HG03575 (cell line): Measurements from ENCODE around the gene SRPX.

Source experiments
- ATAC-seq: cut with Tn5 transposase; IDR thresholded peaks from one replicate; pipeline ENCODE4 v1.9.1; 2021; ENCODE audit not compliant: unreplicated experiment, insufficient number of reproducible peaks, low FRiP score; ENCODE audit errors: extremely low read depth

Gene SRPX

GRCh38 chrX:38220415-38221390, at the start of gene SRPX:
Gene SRPX (minus strand): TSS chrX:38220871. CDS start chrX:38220792, 79 bp downstream.
- ATAC-seq, result no peak

DNA sequence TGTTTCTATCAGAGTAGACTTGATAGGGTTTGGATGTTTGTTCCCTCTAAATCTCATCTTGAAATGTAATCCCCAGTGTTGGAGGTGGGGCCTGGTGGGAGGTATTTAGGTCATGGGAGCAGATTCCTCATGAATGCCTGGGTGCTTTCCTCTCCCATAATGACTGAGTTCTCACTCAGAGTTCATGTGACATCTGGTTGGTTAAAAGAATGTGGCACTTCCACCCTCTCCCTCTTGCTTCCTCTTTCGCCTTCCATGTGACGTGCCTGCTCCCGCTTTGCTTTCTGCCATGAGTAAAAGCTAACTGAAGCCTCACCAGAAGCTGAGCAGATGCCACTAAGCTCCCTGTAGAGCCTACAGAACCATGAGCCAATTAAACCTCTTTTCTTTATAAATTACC, 47.3 kb upstream of the SRPX start:
- ATAC-seq, result no peak

DNA sequence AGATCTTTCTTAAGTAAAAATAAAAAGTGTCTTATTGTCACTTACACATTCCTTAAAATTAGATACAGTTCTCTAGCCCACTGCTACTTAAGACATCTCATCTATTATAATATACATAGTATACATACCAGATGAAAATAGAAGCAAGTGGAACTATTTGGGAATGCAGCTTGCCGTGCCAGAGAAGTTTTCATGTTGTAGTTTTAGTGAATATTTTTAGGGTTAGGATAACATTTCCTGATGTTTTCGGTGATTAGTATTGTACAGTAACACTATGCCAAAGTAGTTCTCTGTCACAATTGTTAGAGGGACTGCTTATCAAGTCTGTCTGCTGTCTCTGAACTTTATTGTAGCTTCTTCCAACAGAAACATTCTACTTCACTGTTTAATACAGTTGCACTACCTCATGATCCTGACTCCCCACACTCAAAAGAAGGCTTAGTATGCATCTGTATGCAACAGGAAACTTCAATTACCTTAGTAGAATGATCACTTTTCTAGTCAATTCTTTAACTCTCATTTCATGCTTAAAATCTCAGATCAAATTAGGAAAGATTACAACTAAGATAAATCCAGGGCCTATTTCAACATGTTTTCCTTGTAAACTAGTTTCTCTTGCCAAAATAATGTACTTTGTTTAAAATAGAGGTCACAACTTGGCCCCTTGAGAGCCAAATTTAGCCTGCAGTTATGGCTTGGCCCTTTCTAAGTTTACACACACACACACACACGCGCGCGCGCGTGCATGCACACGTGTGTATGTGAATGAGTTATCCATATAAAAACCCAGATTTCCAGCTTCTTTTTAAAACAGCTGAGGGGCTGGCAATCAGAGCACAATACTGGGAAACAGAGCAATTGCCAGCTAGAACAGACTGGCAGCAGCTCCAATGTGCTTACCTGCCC, 42.3 kb upstream of the SRPX start:
- ATAC-seq, result no peak

DNA sequence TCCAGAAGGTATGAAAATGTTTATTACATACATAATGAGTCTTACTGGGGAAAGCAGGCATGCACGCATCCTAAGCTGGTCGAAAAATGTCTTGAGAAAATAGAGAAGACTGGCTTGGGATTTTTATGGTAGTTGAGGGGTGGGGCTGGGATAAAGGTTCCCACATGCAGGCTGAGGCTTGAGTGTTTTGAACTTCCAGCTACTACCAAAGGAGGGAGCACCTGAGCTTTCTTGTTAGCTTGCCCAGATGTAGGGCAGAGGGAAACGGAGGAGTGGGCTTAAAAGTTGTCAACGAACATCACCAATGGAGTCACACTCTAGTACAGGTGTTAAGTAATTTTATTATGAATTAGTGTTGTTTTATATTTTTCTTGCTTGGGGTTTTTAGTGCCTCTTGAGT, 39.6 kb upstream of the SRPX start:
- ATAC-seq, result no peak

DNA sequence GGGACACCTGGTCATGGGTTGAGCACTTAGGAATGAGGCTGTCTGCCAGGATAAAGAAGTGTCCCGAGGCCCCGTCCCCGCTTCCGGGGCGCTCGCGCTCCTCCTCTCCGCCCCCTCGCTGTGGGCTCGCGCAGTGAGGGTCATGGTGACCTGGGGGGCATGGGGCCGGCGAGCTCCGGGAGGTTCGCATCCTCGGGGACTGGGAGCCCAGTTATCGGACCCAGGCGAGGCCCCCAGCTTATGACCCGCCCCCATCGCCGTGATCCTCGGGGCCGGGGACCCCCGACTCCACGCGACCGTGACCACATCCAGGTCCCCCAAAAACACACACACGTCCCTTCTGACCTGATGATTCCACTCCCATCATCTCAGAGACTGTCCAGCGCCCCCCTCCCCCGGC, 35.3 kb upstream of the SRPX start:
- no peak for ATAC-seq

DNA sequence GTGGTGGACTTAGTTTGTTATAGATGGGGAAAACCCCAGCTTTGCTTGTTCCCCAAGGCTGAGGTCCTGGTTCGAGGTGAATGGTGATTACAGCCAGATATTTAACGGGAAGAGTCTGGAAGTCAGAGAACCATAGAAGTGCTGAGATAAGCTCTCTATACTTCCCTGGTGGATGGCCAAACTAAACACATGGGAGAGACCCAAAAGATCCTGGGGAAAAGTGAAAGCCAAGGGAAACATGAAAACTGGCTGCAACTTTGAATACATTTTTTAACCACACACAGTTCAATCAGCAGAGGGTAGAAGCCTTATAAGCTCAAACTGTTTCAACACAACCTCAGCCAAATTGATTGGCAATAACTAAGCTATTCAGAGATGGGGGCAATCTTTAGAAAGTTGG, 29.3 kb upstream of the SRPX start:
- no peak for ATAC-seq

DNA sequence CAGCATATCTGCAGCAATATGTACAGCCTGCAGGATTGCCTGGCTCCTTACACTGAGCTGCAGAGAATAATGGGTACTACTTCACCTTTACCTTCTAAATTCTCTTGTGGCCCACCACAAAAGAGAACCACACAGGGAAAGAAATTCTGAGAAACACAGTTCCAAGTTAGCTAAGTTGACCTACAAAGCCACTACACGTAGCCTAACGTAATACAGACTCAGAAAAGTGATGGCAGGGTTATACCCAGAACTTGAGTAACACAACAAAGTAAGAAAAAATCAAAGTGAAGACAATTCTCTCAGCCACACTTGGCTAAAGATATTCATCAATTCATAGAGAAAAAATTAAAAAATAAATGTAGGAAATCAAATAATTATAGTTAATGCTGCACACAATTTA, 26.4 kb upstream of the SRPX start:
- no peak for ATAC-seq

DNA sequence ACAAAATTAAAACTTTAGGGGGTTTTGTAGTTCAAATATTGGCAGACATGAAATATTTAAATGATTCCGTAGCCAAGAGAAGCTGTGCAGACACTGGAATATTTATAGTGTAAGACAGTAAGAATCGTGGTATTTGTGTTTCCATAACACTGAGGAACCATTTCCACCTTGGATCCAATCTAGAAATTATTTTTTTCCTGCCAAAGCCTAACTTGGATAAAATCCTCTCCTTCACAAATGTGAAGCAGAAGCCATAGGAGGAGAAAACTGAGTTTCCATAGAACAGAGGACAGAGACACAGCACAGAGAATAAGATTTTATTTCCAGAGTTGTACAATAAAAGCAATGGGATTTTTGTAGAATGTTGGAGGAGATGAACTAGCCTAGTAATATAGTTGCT, 19.9 kb upstream of the SRPX start:
- no peak for ATAC-seq

GRCh38 chrX:38236901-38237615, 16.4 kb upstream of the SRPX start:
- no peak for ATAC-seq

DNA sequence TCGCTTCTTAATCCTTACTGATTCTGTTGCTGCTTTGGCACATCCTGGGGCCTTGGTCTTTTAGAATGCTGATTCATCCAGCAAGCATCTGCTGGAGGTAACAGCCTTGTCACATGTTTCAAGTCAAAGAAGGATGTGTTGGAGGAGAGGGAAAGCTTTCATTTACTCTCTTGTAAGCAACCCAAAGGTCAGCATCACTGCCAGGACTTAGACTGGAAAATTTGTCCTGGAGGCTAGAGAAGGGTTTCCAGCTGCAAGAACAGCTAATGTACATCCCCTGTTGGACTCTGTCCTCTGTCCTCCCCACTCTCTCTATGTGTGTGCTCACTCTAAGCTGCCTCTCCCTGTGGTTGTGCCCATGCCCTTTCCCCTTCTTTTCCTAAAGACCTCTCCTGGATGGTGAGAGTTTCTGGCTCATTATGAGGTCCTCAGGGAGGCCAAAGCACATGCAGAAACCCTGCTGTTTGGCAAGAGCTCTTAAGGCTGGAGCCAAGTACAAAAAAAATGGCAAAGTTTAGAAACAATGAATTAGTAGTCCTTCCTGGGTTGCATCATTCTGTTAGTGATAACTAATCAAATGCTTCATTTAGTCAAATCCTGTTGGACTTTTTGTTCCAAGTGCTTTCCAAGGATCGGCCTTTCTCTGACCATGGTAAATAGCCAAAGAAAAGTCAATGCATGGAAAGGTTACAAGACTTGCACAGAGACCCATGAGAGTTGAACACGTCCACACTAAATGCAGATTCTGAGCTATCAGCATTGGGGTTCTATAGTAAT, 13.4 kb upstream of the SRPX start:
- no peak for ATAC-seq

DNA sequence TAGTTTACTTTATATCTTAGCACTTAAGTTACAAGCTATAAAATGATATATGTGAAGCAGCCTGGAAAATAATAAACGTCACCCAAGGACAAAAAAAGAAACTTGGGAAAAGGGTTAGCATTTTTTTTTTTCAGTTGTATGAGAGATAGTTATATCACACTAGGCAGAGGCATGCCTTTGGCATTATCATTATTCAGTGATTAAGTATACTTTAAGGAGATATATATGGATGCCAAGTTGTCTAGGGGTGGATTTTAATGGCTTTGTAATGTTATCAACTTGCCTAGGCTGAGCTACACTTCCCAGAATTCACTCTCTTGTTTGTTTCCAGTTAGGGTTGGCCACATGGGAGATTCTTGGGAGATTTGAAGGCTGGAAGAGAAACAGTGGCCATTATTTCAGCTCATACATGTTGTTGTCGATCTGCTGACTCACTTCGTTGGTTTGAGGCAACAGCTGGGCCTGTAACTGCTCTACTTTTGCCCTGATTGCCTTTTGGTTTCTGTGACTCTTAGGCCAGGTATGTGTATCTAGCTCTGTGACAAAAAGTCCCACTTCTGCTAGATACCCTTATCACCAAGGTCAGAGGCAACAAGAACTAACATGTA, 11.5 kb upstream of the SRPX start:
- no peak for ATAC-seq

- ATAC-seq, result no peak
Observed at GRCh38 chrX:38225093-38225492, 4.4 kb upstream of the SRPX start.

- ATAC-seq, result no peak
Observed at GRCh38 chrX:38224160-38224559, 3.5 kb upstream of the SRPX start.

DNA sequence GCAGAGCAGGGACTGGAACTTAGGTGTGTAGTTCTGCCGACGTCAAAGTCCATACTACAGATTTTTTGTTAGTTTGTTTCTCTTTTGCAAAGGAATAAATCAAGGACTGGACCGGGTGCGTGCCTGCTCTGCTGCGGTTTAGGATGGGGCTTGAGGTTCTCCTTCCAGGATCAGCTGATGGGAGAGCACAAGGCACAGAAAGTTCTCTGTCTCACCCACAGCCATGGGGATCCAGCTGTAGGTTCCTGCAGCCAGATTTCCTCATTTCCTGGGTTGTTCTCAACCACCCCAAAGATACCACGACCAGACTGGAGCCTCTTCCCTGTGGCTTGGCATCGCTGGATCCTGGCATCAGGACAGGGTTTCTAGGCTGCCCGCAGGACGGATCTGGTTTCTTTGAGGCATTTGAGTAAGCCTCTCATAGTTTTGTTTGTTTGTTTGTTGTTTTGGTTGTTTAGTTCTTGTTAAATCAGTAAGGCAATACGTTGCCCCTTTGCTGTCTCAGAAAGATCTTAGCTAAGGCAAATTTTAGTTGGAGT, 789 bp upstream of the SRPX start:
- no peak for ATAC-seq

GRCh38 chrX:38220024-38220414, 652 bp downstream of the SRPX start:
- no peak for ATAC-seq

GRCh38 chrX:38216642-38217041, 4.0 kb downstream of the SRPX start:
- ATAC-seq, result no peak

DNA sequence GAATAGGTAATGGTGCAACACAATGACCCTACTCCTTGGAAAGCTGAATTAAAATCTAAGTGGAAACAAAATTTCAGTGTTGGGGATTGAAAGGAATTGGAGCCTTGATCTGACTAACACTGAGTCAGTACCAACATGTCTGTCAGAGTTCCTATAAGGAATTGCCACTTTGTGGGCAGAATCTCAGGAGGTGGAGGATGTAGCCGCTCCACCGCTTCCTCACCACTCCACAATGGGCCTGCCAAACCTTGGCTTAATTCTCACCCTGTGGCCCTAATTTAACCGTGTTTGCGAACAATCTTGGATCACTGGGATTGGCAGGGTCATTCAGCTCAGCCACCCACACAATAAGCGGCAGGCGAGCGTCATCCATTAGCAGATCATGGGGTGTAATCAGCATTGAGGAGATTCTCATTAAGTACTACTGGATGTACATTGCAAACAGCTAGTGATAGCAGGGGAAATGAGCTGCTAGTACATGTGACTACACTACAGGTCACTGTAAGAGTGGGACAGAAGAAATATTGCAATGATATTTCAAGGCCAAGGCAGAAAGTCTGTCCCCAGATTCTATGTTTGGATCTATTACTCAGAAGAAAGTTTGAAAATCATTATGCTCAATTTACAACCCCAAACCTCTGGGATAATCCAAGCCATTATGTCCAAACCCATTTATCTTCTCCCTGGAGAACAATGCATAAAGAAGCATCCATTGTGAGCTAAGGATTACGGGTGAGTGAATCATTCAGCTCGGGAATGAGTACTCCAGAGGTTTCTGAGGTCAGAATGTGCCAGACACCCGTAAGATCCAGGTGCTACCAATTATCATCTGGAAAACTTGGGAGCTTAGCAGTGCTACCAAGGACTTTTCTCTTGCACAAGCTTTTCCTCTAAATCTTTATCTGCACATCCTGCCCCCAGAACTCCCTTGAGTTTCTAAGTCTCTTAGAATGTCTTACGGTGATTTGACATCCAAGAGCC, 5.8 kb downstream of the SRPX start:
- ATAC-seq, result no peak
